Muscle layer of colon (tissue), 2 donors: ENCODE data around the gene CALML3.

Experiments used
- H3K27ac ChIP-seq: one replicate; pipeline ENCODE4 v1.7.0; 2013; ENCODE audit warnings: low read depth, mild to moderate bottlenecking, low read length, moderate library complexity
- H3K27me3 ChIP-seq, 2 donors: one replicate each; pipeline ENCODE4 v1.7.0; 2013; ENCODE audit warnings: low read length in 2 of 2, mild to moderate bottlenecking in 2 of 2; ENCODE audit not compliant: insufficient read depth in 2 of 2, control insufficient read depth in 1 of 2
- H3K36me3 ChIP-seq: one replicate; pipeline ENCODE4 v1.7.0; 2013; ENCODE audit warnings: mild to moderate bottlenecking, low read length; ENCODE audit not compliant: insufficient read depth
- H3K4me1 ChIP-seq: one replicate; pipeline ENCODE4 v1.7.0; 2013; ENCODE audit warnings: mild to moderate bottlenecking, low read length; ENCODE audit not compliant: insufficient read depth
- H3K4me3 ChIP-seq, 2 donors: one replicate each; pipeline ENCODE4 v1.7.0; 2013; ENCODE audit warnings: low read length in 2 of 2, low read depth in 1 of 2, mild to moderate bottlenecking in 1 of 2, moderate library complexity in 1 of 2
- H3K9ac ChIP-seq: one replicate; pipeline ENCODE4 v1.7.0; 2013; ENCODE audit warnings: low read length
- H3K9me3 ChIP-seq: one replicate; pipeline ENCODE4 v1.7.0; 2013; ENCODE audit warnings: mild to moderate bottlenecking, low read length
- donor health status: abdominal sarcoma.
- donor health status: Adenocarcinoma of cecum.

The CALML3 gene

GRCh38 chr10:5549462-5550249 is 24.9 kb downstream of the CALML3 start:
- Histone ChIP-seq H3K27ac (no peak overlapping the region), H3K4me1 (peaks cover 36% of the 10 kb centered on the region), H3K27me3 (no peaks in the 10 kb centered on the region), H3K36me3 (no peaks in the 10 kb centered on the region), H3K4me3 (no peak overlapping the region), H3K9me3 (no peaks in the 10 kb centered on the region), H3K9ac (no peak overlapping the region)

GRCh38 chr10:5550250-5550545 is 25.4 kb downstream of the CALML3 start:
- Histone ChIP-seq H3K4me3 (no peak overlapping the region), H3K27me3 (no peaks in the 10 kb centered on the region), H3K9ac (no peak overlapping the region), H3K27ac (no peak overlapping the region), H3K9me3 (no peaks in the 10 kb centered on the region), H3K4me1 (peaks cover 41% of the 10 kb centered on the region), H3K36me3 (no peaks in the 10 kb centered on the region)

GRCh38 chr10:5550621-5551530 is 26.1 kb downstream of the CALML3 start:
- Histone ChIP-seq H3K4me1 (peaks cover 47% of the 10 kb centered on the region), H3K9me3 (no peaks in the 10 kb centered on the region), H3K4me3 (no peak overlapping the region), H3K9ac (no peak overlapping the region), H3K27ac (no peak overlapping the region), H3K27me3 (no peaks in the 10 kb centered on the region), H3K36me3 (no peaks in the 10 kb centered on the region)

- Histone ChIP-seq H3K27ac (no peak overlapping the region), H3K4me3 (no peak overlapping the region), H3K4me1 (peaks cover 43% of the 10 kb centered on the region), H3K9me3 (no peaks in the 10 kb centered on the region), H3K27me3 (no peaks in the 10 kb centered on the region), H3K9ac (no peak overlapping the region), H3K36me3 (no peaks in the 10 kb centered on the region)
These were observed 27.0 kb downstream of the CALML3 start for GRCh38 chr10:5551531-5552375.

GRCh38 chr10:5552376-5553321 is 27.9 kb downstream of the CALML3 start:
- no peak overlapping the region for H3K4me3 ChIP-seq
- peaks cover 42% of the 10 kb centered on the region for H3K4me1 ChIP-seq
- H3K36me3 ChIP-seq: no peaks in the 10 kb centered on the region
- H3K27ac ChIP-seq: no peak overlapping the region
- no peaks in the 10 kb centered on the region for H3K27me3 ChIP-seq
- H3K9me3 ChIP-seq: no peaks in the 10 kb centered on the region
- no peak overlapping the region for H3K9ac ChIP-seq

GRCh38 chr10:5553400-5554170 is 28.8 kb downstream of the CALML3 start:
- Histone ChIP-seq H3K27me3 (no peaks in the 10 kb centered on the region), H3K9ac (no peak overlapping the region), H3K9me3 (no peaks in the 10 kb centered on the region), H3K36me3 (no peaks in the 10 kb centered on the region), H3K27ac (peak overlapping the region; percentile 41), H3K4me1 (peaks cover 33% of the 10 kb centered on the region), H3K4me3 (no peak overlapping the region)

GRCh38 chr10:5555021-5555510 is 30.3 kb downstream of the CALML3 start:
- H3K9ac ChIP-seq: no peak overlapping the region
- no peaks in the 10 kb centered on the region for H3K36me3 ChIP-seq
- H3K9me3 ChIP-seq: no peaks in the 10 kb centered on the region
- peaks cover 43% of the 10 kb centered on the region for H3K4me1 ChIP-seq
- no peak overlapping the region for H3K4me3 ChIP-seq
- no peaks in the 10 kb centered on the region for H3K27me3 ChIP-seq
- H3K27ac ChIP-seq: peak overlapping the region; percentile 41

GRCh38 chr10:5555881-5556280 is 31.1 kb downstream of the CALML3 start:
- Histone ChIP-seq H3K27ac (no peak overlapping the region), H3K36me3 (no peaks in the 10 kb centered on the region), H3K4me1 (peaks cover 46% of the 10 kb centered on the region), H3K9ac (no peak overlapping the region), H3K9me3 (no peaks in the 10 kb centered on the region), H3K4me3 (no peak overlapping the region), H3K27me3 (no peaks in the 10 kb centered on the region)

- Histone ChIP-seq H3K9me3 (no peaks in the 10 kb centered on the region), H3K4me1 (peaks cover 46% of the 10 kb centered on the region)
These were observed 31.8 kb downstream of the CALML3 start for GRCh38 chr10:5556576-5556975.

More at GRCh38 chr10:5556576-5556975, 31.8 kb downstream of the CALML3 start:
- H3K9ac ChIP-seq: no peak overlapping the region
- no peak overlapping the region for H3K27ac ChIP-seq
- H3K27me3 ChIP-seq: no peaks in the 10 kb centered on the region
- no peak overlapping the region for H3K4me3 ChIP-seq
- H3K36me3 ChIP-seq: no peaks in the 10 kb centered on the region
